Calu3 (cell line): ENCODE results near the gene FAM9C. TPM values are rescaled to one million over a fixed set of nuclear protein-coding genes. Genes with fewer than 3 reads are reported as not detected.

Experiments
- BruUV-seq: library from RNA; stranded (reverse); fragments of 400-500 nt; replicated peaks from 2 replicates; lab custom pipeline; 2021; lab: Mats Ljungman, UMichigan
- CTCF ChIA-PET: fragments of 300-600 bp; sonication (Branson Sonifier 250); formaldehyde crosslinking; loops from one replicate; lab custom pipeline; 2022; ENCODE audit warnings: antibody characterized with exemption; lab: Charles Lee
- DNase-seq: peaks from one replicate; pipeline ENCODE4 v3.0.0; 2022
- H3K27ac Mint-ChIP-seq: one replicate; pipeline ENCODE4 v1.8.0; 2022; ENCODE audit warnings: mixed read lengths; ENCODE audit not compliant: unreplicated experiment
- H3K27me3 Mint-ChIP-seq: one replicate; pipeline ENCODE4 v1.8.0; 2022; ENCODE audit warnings: mixed read lengths; ENCODE audit not compliant: unreplicated experiment
- H3K36me3 Mint-ChIP-seq: one replicate; pipeline ENCODE4 v1.8.0; 2022; ENCODE audit warnings: mild to moderate bottlenecking, moderate library complexity, mixed read lengths; ENCODE audit not compliant: insufficient read depth, unreplicated experiment
- H3K4me1 Mint-ChIP-seq: one replicate; pipeline ENCODE4 v1.8.0; 2022; ENCODE audit warnings: mild to moderate bottlenecking, low read depth, mixed read lengths; ENCODE audit not compliant: unreplicated experiment
- H3K4me3 Mint-ChIP-seq: one replicate; pipeline ENCODE4 v1.8.0; 2022; ENCODE audit warnings: mild to moderate bottlenecking, low read depth, moderate library complexity, mixed read lengths; ENCODE audit not compliant: unreplicated experiment
- H3K9me3 Mint-ChIP-seq: one replicate; pipeline ENCODE4 v1.8.0; 2022; ENCODE audit warnings: low read depth, mixed read lengths; ENCODE audit not compliant: unreplicated experiment
- CTCF ChIP-seq: fragments of 200-600 bp; IDR thresholded peaks from one replicate; pipeline ENCODE4 v1.8.0; 2022; ENCODE audit warnings: antibody characterized with exemption; ENCODE audit not compliant: unreplicated experiment
- intact Hi-C: fragments of 100-400 bp; cut with micrococcal nuclease; formaldehyde crosslinking; loops from one replicate; pipeline ENCODE4 v1.10.0; 2022; ENCODE audit not compliant: unreplicated experiment
- total RNA-seq: library from RNA; stranded (reverse); gene quantifications from 2 replicates; pipeline ENCODE4 v1.2.3, GENCODE V29; 2022

Gene FAM9C
- total RNA-seq, 1 experiment from 2014 or later: not detected

GRCh38 chrX:12997906-12998687 is 46.3 kb downstream of the FAM9C start:
- no peaks in the 10 kb centered on the region for H3K9me3 Mint-ChIP-seq
- CTCF ChIA-PET: interaction anchor here (0.7 to 1.2 kb wide), 4 partner anchors 9 to 226 kb away, joined by 3 to 6 read pairs (median 3); no protein-coding TSS in a partner anchor
- no peak for TF ChIP-seq CTCF
- peaks cover 60% of the 10 kb centered on the region for H3K4me1 Mint-ChIP-seq
- H3K27ac Mint-ChIP-seq: peak overlapping the region; percentile 95
- intact Hi-C loops: no loop called here
- H3K27me3 Mint-ChIP-seq: no peaks in the 10 kb centered on the region
- H3K4me3 Mint-ChIP-seq: peak overlapping the region; percentile 42
- BruUV-seq: no TSS peak
- peaks cover 12% of the 10 kb centered on the region for H3K36me3 Mint-ChIP-seq
- no peak for DNase-seq

- H3K27me3 Mint-ChIP-seq: no peaks in the 10 kb centered on the region
Measured at GRCh38 chrX:12996934-12997435, 47.4 kb downstream of the FAM9C start.

GRCh38 chrX:12994321-12994720 is 50.1 kb downstream of the FAM9C start:
- no peaks in the 10 kb centered on the region for H3K9me3 Mint-ChIP-seq

More at GRCh38 chrX:12996934-12997435, 47.4 kb downstream of the FAM9C start:
- DNase-seq: no peak
- no peak for TF ChIP-seq CTCF
- peak overlapping the region; percentile 95 for H3K27ac Mint-ChIP-seq
- H3K4me1 Mint-ChIP-seq: peaks cover 60% of the 10 kb centered on the region
- intact Hi-C loops: no loop called here
- CTCF ChIA-PET: interaction anchor here (0.5 to 1.2 kb wide), 2 partner anchors 50 to 294 kb away, joined by 3 to 4 read pairs; no protein-coding TSS in a partner anchor
- no TSS peak for BruUV-seq
- peaks cover 12% of the 10 kb centered on the region for H3K36me3 Mint-ChIP-seq
- H3K9me3 Mint-ChIP-seq: no peaks in the 10 kb centered on the region
- H3K4me3 Mint-ChIP-seq: no peak overlapping the region

GRCh38 chrX:12993826-12994225 is 50.6 kb downstream of the FAM9C start:
- Mint-ChIP-seq H3K27me3 (no peaks in the 10 kb centered on the region), H3K36me3 (peaks cover 22% of the 10 kb centered on the region), H3K27ac (peak overlapping the region; percentile 78), H3K9me3 (no peaks in the 10 kb centered on the region), H3K4me1 (peaks cover 59% of the 10 kb centered on the region), H3K4me3 (no peak overlapping the region)
- TSS peak; percentile 81 for BruUV-seq
- CTCF ChIA-PET: interaction anchor here (0.8 kb wide), 1 partner anchor 23 kb away, joined by 3 read pairs; no protein-coding TSS in a partner anchor
- no peak for TF ChIP-seq CTCF
- intact Hi-C loops: no loop called here
- no peak for DNase-seq

More at GRCh38 chrX:12994321-12994720, 50.1 kb downstream of the FAM9C start:
- no TSS peak for BruUV-seq
- H3K4me3 Mint-ChIP-seq: no peak overlapping the region
- CTCF ChIA-PET: interaction anchor here (0.6 kb wide), 1 partner anchor 45 kb away, joined by 3 read pairs; no protein-coding TSS in a partner anchor
- intact Hi-C loops: no loop called here
- no peak for DNase-seq
- H3K4me1 Mint-ChIP-seq: peaks cover 60% of the 10 kb centered on the region
- TF ChIP-seq CTCF: no peak
- no peaks in the 10 kb centered on the region for H3K27me3 Mint-ChIP-seq
- peaks cover 19% of the 10 kb centered on the region for H3K36me3 Mint-ChIP-seq
- peak overlapping the region; percentile 78 for H3K27ac Mint-ChIP-seq
